GM18868 (cell line): Measurements from ENCODE around the gene RBM42.

ENCODE experiments used
- ATAC-seq: cut with Tn5 transposase; IDR thresholded peaks from one replicate; pipeline ENCODE4 v1.9.1; 2021; ENCODE audit warnings: mild to moderate bottlenecking, moderate library complexity; ENCODE audit not compliant: unreplicated experiment

The RBM42 gene

GRCh38 chr19:35620001-35620400 lies 8.8 kb upstream of the RBM42 start:
- no peak for ATAC-seq

DNA sequence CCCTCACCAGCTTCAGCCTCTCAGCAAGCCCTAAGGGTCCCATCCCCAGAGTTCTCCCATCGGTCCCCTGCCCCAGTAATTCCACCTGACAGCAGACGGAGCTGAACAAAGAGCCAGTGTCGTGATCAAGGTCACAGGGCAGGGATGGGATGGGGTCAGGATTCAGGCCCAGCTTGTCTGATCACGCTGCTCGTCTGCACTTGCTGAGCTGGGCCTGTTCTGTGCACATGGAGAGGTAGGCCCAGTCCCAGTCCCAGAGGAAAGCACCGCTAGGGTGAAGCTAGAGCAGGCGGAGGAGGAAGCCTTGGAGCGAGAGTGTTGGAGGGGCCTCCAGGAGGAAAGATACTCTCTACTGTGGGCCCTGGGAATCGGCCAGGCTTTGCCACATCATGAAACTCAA lies 7.1 kb upstream of the RBM42 start:
- no peak for ATAC-seq

DNA sequence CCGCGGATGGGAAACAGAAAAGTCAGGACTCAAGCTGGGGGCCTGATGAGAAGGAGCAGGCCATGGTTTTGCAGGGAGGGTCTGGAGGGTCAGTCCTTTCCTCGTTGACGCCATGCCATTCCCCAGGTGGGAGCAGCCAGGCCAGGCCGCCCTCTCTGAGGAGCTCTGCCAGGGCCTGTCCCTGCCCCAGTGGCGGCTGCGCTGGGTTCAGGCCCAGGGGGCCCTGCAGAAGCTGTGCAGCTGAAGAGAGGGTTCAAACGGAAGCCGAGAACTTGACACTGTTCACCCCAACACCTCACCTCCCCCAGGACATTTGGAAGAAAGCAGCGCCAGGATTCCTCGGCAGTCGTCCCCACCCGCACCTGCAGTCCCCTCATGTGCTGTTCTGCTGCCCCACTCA lies 6.1 kb upstream of the RBM42 start:
- no peak for ATAC-seq

DNA sequence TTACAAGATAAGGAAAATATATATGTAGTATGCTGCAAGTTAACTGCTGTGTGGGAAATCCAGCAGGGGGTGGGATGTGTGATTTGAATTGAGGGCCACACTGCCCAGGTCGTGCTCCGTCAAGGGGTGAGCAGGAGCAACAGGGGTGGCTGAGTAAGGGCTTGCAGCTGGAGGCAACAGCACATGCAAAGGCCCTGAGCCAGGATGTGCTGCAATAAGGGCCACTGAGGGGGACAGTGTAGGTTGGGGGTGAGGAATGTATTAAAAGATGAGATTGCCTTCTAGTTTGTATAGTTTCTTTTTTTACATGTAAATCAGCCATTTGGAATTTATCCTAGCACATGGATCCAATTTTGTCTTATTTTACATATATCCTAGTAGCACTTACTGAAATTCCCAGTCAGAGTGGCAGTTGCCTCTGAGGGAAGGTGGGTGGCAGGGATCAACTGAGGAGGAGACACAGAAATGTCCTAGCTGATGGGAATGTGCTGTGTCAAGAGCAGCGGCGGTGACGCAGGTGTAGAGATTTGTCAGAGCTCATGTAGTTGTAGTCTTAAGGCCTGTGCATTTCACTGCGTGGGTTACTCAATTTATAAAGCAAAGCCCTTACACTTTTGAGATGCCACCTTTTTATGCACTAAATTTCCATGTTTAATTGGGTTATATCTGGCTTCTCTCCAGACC lies 5.4 kb upstream of the RBM42 start:
- no peak for ATAC-seq

GRCh38 chr19:35628264-35628564 lies 622 bp upstream of the RBM42 start:
- ATAC-seq: no peak

DNA sequence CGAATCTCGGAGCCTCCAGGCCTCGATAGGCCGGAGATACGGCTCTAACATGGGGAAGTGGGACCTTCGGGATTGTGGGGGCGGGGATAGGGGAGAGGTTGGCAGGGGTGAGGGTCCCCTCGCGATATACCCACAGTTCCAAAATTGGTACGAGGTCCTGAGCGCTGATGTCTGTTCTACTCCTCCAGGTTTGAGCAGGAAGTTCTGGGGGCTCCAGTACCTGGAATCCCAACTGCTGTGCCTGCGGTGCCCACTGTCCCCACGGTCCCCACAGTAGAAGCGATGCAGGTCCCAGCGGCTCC lies 447 bp downstream of the RBM42 start:
- no peak for ATAC-seq

DNA sequence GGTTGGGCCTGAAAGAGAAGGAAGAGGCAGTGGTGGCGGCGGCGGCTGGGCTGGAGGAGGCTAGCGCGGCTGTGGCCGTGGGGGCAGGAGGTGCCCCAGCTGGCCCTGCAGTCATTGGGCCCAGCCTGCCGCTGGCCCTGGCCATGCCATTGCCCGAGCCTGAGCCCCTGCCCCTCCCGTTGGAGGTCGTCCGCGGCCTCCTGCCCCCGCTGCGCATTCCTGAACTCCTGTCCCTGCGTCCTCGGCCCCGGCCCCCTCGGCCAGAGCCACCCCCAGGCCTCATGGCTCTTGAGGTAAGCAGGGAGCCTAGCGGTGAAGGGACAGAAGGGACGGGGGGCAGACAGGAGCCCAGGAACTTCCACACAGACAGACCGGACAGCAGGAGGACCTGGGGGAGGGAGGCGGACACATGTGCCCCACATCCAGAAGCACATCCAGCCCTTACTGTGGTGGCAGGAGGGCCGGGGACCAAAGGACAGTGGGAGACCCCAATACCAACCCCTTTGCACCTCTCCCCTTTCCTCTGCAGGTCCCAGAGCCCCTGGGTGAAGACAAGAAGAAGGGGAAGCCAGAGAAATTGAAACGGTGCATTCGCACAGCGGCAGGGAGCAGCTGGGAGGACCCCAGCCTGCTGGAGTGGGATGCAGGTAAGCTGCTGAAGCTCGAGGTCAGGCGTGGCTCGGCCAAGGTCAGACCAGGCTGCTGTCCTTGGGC lies 5.0 kb downstream of the RBM42 start:
- no peak for ATAC-seq

DNA sequence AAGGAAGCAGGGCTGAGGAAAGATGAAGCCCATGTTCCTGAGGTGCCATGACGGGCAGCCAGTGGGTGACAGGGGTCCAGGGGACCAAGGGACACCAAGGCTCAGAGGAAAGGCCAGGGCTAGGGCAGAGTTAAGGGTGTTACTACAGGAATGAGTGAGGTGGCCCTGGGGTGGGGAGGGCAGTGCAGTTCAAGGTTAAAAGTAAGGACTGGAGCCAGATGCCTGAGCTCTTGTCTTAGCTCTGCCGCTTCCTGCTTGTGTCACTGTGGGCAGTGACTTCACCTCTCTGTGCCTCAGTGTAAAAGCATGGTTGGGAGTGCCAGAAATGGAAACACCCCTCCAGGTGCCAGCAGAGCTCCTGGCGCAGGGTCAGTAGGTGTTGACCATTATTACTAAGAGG lies 7.8 kb downstream of the RBM42 start:
- ATAC-seq: no peak

DNA sequence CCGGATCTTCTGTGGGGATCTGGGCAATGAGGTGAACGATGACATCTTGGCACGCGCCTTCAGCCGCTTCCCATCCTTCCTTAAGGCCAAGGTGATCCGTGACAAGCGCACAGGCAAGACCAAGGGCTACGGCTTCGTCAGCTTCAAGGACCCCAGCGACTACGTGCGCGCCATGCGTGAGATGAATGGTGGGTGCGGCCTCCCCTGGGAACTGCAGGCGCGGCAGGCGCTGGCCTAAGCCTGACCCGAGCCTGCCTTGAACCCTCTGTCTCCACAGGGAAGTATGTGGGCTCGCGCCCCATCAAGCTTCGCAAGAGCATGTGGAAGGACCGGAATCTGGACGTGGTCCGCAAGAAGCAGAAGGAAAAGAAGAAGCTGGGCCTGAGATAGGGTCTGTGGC lies 8.3 kb downstream of the RBM42 start:
- ATAC-seq: no peak

GRCh38 chr19:35639321-35639639 lies 10.4 kb downstream of the RBM42 start:
- ATAC-seq: no peak

GRCh38 chr19:35639863-35640262 lies 11.0 kb downstream of the RBM42 start:
- no peak for ATAC-seq

DNA sequence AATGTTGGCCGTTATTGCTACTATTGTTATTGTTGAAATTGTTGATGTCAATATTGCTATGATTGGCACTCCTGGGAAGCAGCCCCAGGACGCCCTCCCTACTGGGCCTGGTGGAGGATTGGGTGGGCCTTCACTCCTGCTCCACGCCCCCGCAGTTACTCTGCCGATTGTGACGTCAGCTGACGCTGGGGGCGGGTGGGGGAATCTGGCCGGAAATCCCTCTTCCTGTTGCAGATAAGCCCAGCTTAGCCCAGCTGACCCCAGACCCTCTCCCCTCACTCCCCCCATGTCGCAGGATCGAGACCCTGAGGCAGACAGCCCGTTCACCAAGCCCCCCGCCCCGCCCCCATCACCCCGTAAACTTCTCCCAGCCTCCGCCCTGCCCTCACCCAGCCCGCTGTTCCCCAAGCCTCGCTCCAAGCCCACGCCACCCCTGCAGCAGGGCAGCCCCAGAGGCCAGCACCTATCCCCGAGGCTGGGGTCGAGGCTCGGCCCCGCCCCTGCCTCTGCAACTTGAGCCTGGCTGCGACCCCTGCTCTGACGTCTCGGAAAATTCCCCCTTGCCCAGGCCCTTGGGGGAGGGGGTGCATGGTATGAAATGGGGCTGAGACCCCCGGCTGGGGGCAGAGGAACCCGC lies 12.8 kb downstream of the RBM42 start, which contains the start of gene ETV2:
Gene ETV2, plus strand, starts transcription at position 231 of the 637 bp plus-strand sequence. CDS start 716 bp downstream, outside the sequence.
- no peak for ATAC-seq

GRCh38 chr19:35642312-35642711 lies 13.5 kb downstream of the RBM42 start:
- ATAC-seq: no peak

DNA sequence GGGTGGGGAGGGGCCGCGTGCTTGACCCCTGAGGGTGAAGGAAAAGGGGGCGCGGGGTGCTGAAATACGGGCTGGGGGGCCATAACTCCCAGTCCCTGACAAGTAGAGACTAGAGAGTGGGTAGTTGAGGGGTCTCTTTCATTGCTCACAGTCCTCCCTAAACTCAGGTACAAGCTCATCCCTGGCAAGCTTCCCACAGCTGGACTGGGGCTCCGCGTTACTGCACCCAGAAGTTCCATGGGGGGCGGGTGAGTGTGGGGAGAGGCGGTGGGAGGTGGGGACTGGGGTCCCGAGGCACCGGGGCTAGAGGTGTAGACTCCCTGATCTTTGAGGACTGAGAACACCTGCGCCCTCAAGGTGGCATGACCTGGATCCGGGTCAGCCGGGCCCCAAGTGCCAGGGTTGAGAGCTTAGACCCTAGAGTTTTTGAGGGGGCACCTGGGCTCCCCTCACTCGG lies 14.0 kb downstream of the RBM42 start:
- ATAC-seq: no peak

- ATAC-seq: peak; percentile 37
Measured at GRCh38 chr19:35643255-35644205, 14.7 kb downstream of the RBM42 start.

DNA sequence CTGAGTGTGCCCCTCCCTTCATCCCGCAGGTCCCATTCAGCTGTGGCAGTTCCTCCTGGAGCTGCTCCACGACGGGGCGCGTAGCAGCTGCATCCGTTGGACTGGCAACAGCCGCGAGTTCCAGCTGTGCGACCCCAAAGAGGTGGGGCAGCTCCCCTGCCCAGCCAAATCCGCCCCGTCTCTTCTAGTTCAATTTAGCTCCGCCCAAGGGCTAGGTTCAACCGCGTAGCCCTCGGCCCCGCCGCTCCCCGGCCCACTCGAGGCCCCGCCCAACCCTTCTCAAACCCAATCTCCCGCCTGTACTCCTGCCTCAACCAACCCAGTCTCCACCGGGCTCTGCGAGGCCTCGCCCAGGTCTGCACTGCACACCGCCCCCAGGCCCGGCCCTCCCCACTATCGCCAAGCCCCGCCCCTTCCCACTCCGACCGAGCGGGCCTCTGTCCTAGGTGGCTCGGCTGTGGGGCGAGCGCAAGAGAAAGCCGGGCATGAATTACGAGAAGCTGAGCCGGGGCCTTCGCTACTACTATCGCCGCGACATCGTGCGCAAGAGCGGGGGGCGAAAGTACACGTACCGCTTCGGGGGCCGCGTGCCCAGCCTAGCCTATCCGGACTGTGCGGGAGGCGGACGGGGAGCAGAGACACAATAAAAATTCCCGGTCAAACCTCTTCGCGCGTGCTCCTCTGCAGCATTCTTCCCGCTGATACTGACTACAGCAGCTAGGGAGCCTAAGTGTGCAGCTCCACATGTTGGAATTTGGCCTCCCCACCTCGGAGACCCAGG lies 15.6 kb downstream of the RBM42 start:
- peak; percentile 72 for ATAC-seq

GRCh38 chr19:35644987-35645679 lies 16.3 kb downstream of the RBM42 start:
- ATAC-seq: no peak

GRCh38 chr19:35645680-35646511 lies 17.1 kb downstream of the RBM42 start:
- ATAC-seq: no peak
